Aorta (tissue), 5 donors: ENCODE results near the gene KCNN2. TPM values are rescaled to one million over a fixed set of nuclear protein-coding genes. Genes with fewer than 3 reads are reported as not detected.
A peak's percentile ranks its signal among the peaks of the same experiment; 100 is the strongest.

Experiments used
- ATAC-seq: fragments of 200-7000 bp; cut with Tn5 transposase; one replicate; pipeline ENCODE4 v1.9.1; 2022; ENCODE audit warnings: moderate library complexity; ENCODE audit not compliant: low FRiP score
- DNase-seq, 2 donors: peaks; one replicate each; pipeline ENCODE4 v3.0.0-alpha.2; 2020
- H3K27ac ChIP-seq, 2 donors: one replicate each; pipeline ENCODE4 v1.5.1; 2013; ENCODE audit warnings: low read length in 2 of 2, mild to moderate bottlenecking in 2 of 2, moderate library complexity in 2 of 2, control low read depth in 1 of 2, inconsistent platforms in 1 of 2, low read depth in 1 of 2
- H3K27me3 ChIP-seq, 2 donors: one replicate each; pipeline ENCODE4 v1.6.1; 2013; ENCODE audit warnings: control low read depth in 1 of 2, low read length in 1 of 2, mild to moderate bottlenecking in 1 of 2, moderate library complexity in 1 of 2; ENCODE audit not compliant: insufficient read depth in 2 of 2, control insufficient read depth in 1 of 2
- H3K36me3 ChIP-seq, 2 donors: one replicate each; pipeline ENCODE4 v1.6.1; 2013; ENCODE audit warnings: control low read depth in 1 of 2, low read length in 1 of 2, mild to moderate bottlenecking in 1 of 2; ENCODE audit not compliant: insufficient read depth in 2 of 2, control insufficient read depth in 1 of 2
- H3K4me1 ChIP-seq, 2 donors: one replicate each; pipeline ENCODE4 v1.6.1; 2013; ENCODE audit warnings: low read length in 2 of 2, control low read depth in 1 of 2, mild to moderate bottlenecking in 1 of 2, moderate library complexity in 1 of 2; ENCODE audit not compliant: insufficient read depth in 2 of 2, control insufficient read depth in 1 of 2
- H3K4me3 ChIP-seq, 2 donors: one replicate each; pipeline ENCODE4 v1.5.1; 2013; ENCODE audit warnings: low read length in 2 of 2, control low read depth in 1 of 2, mild to moderate bottlenecking in 1 of 2
- H3K9me3 ChIP-seq: one replicate; pipeline ENCODE4 v1.6.1; 2013; ENCODE audit warnings: mild to moderate bottlenecking, low read length; ENCODE audit not compliant: control insufficient read depth
- WGBS, 2 donors: extraction: QIAGEN DNeasy Blood & Tissue Kit; methylation state at CpG; one replicate each; pipeline ENCODE4 v1.1.7; 2013; 5-methylcytosine and 5-hydroxymethylcytosine counted together
- intact Hi-C, 2 donors: fragments of 100-400 bp; cut with DNase I; formaldehyde crosslinking; loops; one replicate each; pipeline versions ENCODE4 v1.14.2 to v1.15.0; 2022
- long read RNA-seq, 2 donors: library from polyadenylated mRNA; unstranded; transcript quantifications; one replicate each; pipeline ENCODE4 v2.0.0, GENCODE V29; 2020 to 2021
- polyA plus RNA-seq, 2 donors: library from polyadenylated mRNA; stranded (reverse); fragments of 200-250 nt; gene quantifications; one replicate each; pipeline ENCODE4 v1.2.3, GENCODE V29; 2013
- total RNA-seq, 2 donors: library from RNA; stranded (reverse); fragmentation: NEBNext Ultra II Directional; extraction: Animal tissue kit (Norgen Biotek cat#: 25700); gene quantifications; one replicate each; pipeline ENCODE4 v1.2.1, GENCODE V29; 2021
- donor health status: healthy with polysubstance abuse.
- donor health status: Bipolar disorder and iron deficiency.
- donor health status: DM: no; HTN: no; CAD: no.
- donor health status: DM: no; HTN: no; CAD: no.
- donor health status: DM: yes; HTN: yes; CAD: no.

KCNN2 gene
- total RNA-seq (under 1 TPM; 0.32 to 0.57 TPM), polyA plus RNA-seq (not detected)
- long read RNA-seq, donor 1, partial matches to known transcripts: 0 of 3 reads
- long read RNA-seq, donor 1, other reads (novel, unspliced or antisense): 0 of 3 reads
- long read RNA-seq, donor 2: 0 reads

DNA sequence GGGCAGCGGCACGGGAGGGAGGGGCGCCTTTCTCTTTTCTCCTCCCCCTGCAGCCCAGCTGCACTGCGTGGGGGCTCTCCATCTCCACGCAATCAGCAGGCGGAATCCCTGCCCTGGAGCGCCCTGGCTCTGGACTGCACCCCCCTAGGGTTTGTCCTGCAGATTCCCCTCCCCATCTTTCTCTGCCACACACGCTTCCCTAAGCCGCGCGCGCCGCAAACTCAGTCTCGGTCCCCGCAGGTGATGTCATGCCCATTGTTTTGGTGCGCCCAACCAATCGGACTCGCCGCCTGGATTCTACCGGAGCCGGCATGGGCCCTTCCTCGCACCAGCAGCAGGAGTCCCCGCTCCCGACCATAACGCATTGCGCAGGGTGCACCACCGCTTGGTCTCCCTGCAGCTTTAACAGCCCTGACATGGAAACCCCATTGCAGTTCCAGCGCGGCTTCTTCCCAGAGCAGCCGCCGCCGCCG lies at the start of gene KCNN2:
KCNN2 (plus strand) TSS at position 347 of the 473 bp plus-strand sequence; CDS start at position 417, 70 bp downstream.
- H3K4me3 ChIP-seq: peak within 1 kb of the TSS in 1 of 2 donors; percentile 9
- H3K27me3 ChIP-seq: no peaks in the 10 kb centered on the region
- ATAC-seq (peak; percentile 74), DNase-seq (peak; percentile 48 to 85)
- no peaks in the 10 kb centered on the region for H3K9me3 ChIP-seq
- no peak within 1 kb of the TSS for H3K27ac ChIP-seq
- intact Hi-C loops: no loop called here
- H3K4me1 ChIP-seq: no peaks in the 10 kb centered on the region
- no peaks in the 10 kb centered on the region for H3K36me3 ChIP-seq
- 1% methylated on average over 33 of the region's 33 CpGs for WGBS, 2 donors

DNA sequence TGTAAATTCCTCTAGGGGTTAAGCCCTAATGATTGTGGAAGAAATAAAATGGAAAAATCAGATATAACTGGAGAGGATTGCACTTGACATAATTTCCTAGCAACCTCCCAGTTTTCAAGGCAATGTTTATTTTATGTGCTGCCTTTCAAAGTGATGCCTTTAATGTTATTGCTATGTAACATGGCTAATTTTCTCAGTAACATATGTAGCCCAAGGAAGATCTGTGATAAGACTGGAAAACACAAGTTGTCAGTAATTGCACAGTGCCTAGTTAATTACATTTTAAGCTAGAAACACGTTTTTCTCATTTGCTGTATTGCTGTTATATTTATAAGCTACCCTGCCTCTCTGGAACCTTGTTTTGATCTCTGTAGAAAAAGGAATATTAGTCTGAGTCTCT lies 49.2 kb upstream of the KCNN2 start:
- Histone ChIP-seq H3K9me3 (no peaks in the 10 kb centered on the region), H3K27ac (no peak overlapping the region), H3K27me3 (no peaks in the 10 kb centered on the region), H3K36me3 (no peaks in the 10 kb centered on the region), H3K4me1 (no peaks in the 10 kb centered on the region), H3K4me3 (no peak overlapping the region)
- 27 to 29% methylated on average over 1 of the region's 1 CpG for WGBS, 2 donors
- ATAC-seq (no peak), DNase-seq (no peak)
- intact Hi-C loops: no loop called here

DNA sequence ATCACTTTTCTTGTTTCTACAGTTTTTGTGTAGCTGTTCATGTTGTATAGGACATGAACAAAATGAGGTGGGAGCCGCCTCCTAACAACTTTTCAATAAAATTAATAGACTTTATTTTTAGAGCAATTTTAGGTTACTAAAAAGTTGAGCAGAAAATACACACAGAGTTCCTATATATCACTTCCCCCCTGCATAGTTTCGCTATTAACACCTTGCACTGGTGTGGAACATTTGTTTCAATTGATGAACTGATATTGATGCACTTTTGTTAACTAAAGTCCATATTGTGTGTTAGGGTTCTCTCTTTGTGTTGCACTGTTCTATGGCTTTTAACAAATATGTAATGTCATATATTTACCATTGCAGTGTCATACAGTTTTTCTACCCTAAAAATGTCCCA lies 47.8 kb upstream of the KCNN2 start:
- WGBS, 2 donors: 89 to 92% methylated on average over 2 of the region's 2 CpGs
- Histone ChIP-seq H3K4me1 (no peaks in the 10 kb centered on the region), H3K27me3 (peaks cover 0 to 2% of the 10 kb centered on the region in 2 donors), H3K9me3 (no peaks in the 10 kb centered on the region), H3K4me3 (no peak overlapping the region), H3K27ac (no peak overlapping the region), H3K36me3 (no peaks in the 10 kb centered on the region)
- intact Hi-C loops: no loop called here
- ATAC-seq (no peak), DNase-seq (no peak)

DNA sequence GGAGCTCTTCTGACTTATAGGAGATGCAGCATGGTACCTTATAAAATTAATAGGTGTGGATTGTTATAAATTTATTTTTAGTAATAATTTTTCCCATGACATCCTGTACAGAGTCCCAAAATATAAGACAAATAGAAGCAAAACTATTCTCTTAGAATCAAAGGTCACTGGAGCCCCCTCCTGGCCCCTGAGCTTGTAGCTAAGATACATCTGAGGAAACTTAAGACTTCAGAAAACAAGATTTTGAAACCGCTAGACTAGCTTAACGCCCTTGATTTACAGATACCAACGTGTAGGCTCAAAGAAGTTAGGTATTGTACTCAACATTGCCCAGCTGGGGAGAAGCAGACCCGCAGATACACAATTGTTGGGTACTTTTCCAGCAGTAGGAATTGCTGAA lies 45.7 kb upstream of the KCNN2 start:
- H3K4me1 ChIP-seq: no peaks in the 10 kb centered on the region
- peaks cover 0 to 2% of the 10 kb centered on the region in 2 donors for H3K27me3 ChIP-seq
- no peak overlapping the region for H3K4me3 ChIP-seq
- intact Hi-C loops: no loop called here
- no peak for ATAC-seq
- 43 to 51% methylated on average over 4 of the region's 4 CpGs for WGBS, 2 donors
- H3K27ac ChIP-seq: no peak overlapping the region
- no peak for DNase-seq
- H3K9me3 ChIP-seq: no peaks in the 10 kb centered on the region
- no peaks in the 10 kb centered on the region for H3K36me3 ChIP-seq

DNA sequence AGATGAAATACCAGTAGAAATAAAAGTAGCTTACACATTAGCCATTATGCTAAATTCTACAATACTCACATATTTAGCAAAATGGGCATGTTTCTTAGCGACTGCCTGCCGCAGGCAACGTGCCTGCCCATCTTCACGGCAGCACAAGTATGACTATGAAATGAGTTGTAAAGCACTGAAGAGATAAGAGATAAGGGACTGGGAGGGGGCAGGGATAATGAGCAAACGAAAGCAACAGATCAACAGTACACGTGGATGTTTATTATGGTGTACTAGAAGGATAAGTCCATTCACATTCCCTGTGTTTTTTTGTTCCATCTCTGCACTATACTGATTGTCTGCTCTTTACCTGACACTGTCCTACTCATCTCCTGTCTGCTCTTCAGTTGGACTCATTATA lies 44.1 kb upstream of the KCNN2 start:
- no peak overlapping the region for H3K4me3 ChIP-seq
- DNase-seq (no peak), ATAC-seq (no peak)
- no peaks in the 10 kb centered on the region for H3K9me3 ChIP-seq
- intact Hi-C loops: no loop called here
- WGBS, 2 donors: 82 to 83% methylated on average over 6 of the region's 6 CpGs
- H3K27me3 ChIP-seq: peaks cover 0 to 2% of the 10 kb centered on the region in 2 donors
- H3K4me1 ChIP-seq: no peaks in the 10 kb centered on the region
- no peak overlapping the region for H3K27ac ChIP-seq
- H3K36me3 ChIP-seq: no peaks in the 10 kb centered on the region

DNA sequence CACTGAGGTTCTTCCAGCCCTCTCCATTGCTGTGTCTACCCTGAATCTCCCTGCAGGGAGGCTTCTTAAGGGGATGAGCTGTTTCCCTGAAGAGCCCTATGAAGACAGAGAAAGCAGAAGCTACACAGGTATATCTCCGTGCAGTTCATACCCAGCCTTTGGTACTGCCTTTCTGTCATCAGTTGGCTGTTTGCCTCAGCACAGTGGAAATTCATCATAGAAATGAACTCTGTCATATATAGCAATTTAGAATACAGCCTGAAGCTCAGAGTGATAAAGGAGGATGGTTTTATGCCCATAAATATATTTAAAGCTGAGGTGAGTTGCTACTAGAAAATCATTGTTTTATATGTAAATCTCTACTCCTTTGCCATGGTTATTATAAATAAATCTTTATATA lies 42.6 kb upstream of the KCNN2 start:
- intact Hi-C loops: no loop called here
- 29 to 53% methylated on average over 1 of the region's 1 CpG for WGBS, 2 donors
- Histone ChIP-seq H3K4me1 (no peaks in the 10 kb centered on the region), H3K9me3 (no peaks in the 10 kb centered on the region), H3K27ac (no peak overlapping the region), H3K36me3 (no peaks in the 10 kb centered on the region), H3K27me3 (peaks cover 0 to 2% of the 10 kb centered on the region in 2 donors), H3K4me3 (no peak overlapping the region)
- ATAC-seq (no peak), DNase-seq (no peak)

DNA sequence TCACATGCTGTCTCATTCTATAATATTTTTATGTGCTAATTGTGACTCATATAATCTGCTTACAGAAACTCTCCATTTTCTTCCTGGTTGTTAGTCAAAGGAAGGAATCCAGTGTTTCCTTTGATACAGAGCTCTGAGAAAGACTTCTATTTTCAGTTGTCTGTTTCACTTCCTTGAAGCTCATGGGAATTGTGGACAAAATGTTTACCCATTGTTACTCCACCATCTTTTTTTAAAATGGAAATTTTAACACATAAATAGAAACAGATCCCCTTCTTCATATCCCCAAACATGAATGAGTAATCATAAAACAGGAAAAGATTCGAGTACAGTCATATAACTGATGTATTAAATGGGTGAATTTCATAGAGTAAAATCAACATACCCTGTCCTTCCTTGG lies 42.0 kb upstream of the KCNN2 start:
- peaks cover 0 to 2% of the 10 kb centered on the region in 2 donors for H3K27me3 ChIP-seq
- WGBS, 2 donors: 16 to 21% methylated on average over 1 of the region's 1 CpG
- ATAC-seq: no peak
- DNase-seq: no peak
- no peak overlapping the region for H3K27ac ChIP-seq
- intact Hi-C loops: no loop called here
- H3K4me1 ChIP-seq: no peaks in the 10 kb centered on the region
- no peaks in the 10 kb centered on the region for H3K9me3 ChIP-seq
- no peak overlapping the region for H3K4me3 ChIP-seq
- H3K36me3 ChIP-seq: no peaks in the 10 kb centered on the region

DNA sequence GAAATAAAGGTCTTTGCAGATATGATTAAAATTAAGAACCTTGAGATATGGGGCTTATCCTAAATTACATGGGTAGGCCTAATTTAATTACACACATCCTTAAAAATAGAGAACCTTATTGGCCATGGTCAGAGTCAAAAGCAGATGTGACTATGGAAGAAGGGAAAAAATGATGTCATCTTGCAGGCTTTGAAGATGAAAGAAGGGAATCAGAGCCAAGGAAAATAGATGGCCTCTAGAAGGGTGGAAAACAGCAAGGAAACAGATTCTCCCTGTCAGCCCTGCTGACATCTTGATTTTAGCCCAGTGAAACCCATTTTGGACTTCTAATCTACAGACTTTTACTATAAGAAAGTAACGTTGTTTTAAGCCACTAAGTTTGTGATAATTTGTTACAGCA lies 37.6 kb upstream of the KCNN2 start:
- Histone ChIP-seq H3K9me3 (peaks cover 1% of the 10 kb centered on the region), H3K4me1 (no peaks in the 10 kb centered on the region), H3K27ac (no peak overlapping the region), H3K4me3 (no peak overlapping the region), H3K27me3 (no peaks in the 10 kb centered on the region), H3K36me3 (no peaks in the 10 kb centered on the region)
- 78 to 79% methylated on average over 1 of the region's 1 CpG for WGBS, 2 donors
- intact Hi-C loops: no loop called here
- no peak for DNase-seq
- no peak for ATAC-seq

DNA sequence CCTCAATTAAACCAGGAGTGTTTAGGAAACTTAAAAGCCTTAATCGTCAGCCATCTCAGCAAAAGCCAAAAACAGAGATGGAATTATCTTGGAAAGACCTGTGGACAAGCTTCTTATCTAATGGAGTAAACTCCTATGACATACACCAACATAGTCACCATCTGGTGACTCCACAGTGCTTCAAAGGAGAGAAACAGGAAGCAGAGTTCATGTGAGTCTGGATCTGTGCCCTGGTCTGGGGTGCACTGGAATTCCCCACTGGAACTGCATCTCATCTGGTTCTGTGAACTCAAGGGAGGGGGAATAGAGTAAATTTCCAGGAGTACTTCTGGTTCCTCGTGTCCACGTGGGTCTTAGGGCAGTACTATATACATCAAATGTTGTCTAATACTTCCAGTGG lies 36.3 kb upstream of the KCNN2 start:
- Histone ChIP-seq H3K9me3 (peaks cover 1% of the 10 kb centered on the region), H3K4me1 (no peaks in the 10 kb centered on the region), H3K4me3 (no peak overlapping the region), H3K27me3 (no peaks in the 10 kb centered on the region), H3K36me3 (no peaks in the 10 kb centered on the region), H3K27ac (no peak overlapping the region)
- intact Hi-C loops: no loop called here
- DNase-seq: peak in 1 of 2 donors; percentile 41
- 35 to 36% methylated on average over 3 of the region's 3 CpGs for WGBS, 2 donors
- no peak for ATAC-seq
